Measurements from ENCODE around the gene STARD4.

DNA sequence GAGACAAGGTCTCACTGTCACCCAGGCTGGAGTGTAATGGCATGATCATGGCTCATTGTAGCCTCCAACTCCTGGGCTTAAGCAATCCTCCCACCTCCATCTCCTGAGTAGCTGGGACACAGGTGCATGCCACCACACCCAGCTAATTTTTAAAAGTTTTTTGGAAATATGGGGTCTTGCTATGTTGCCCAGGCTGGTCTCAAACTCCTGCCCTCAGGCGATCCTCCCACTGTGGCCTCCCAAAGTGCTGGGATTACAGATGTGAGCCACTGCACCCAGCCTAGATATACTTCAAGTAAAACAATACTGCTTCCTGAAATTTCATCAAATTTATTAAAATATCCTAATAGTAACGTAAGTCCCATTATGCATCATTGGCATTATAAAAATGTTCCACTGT lies 33.4 kb downstream of the STARD4 start:
- TF ChIP-seq EZH2 (IDR thresholded peaks at IDR 0.05; ENCODE audit: borderline replicate concordance) (no peak), CTCF (IDR thresholded peaks at IDR 0.05; ENCODE audit: poor library complexity) (no peak), EZH2phosphoT487 (IDR thresholded peaks at IDR 0.05; ENCODE audit: low read depth, severe bottlenecking, unreplicated experiment) (no peak)

Data from hepatocyte (in vitro differentiated cells).